ENCODE data around the gene PPP2R2C. TPM values are rescaled to one million over a fixed set of nuclear protein-coding genes. Genes with fewer than 3 reads are reported as not detected.

Gene PPP2R2C
- total RNA-seq, 1 donor from 2014 or later, result 10.8 TPM

GRCh38 chr4:6390356-6390755 is 82.1 kb downstream of the PPP2R2C start:
- no peak for TF ChIP-seq CTCF (conservative IDR thresholded peaks at IDR 0.05)
- DNase-seq (ENCODE audit: extremely low spot score, unreplicated experiment), result no peak
- Mint-ChIP-seq H3K4me1 (ENCODE audit: unreplicated experiment) (peaks cover 4% of the 10 kb centered on the region), H3K27ac (no peak overlapping the region), H3K27me3 (peaks cover 36% of the 10 kb centered on the region), H3K36me3 (no peaks in the 10 kb centered on the region), H3K4me3 (no peak overlapping the region), H3K9me3 (no peaks in the 10 kb centered on the region)

GRCh38 chr4:6389142-6389825 is 83.1 kb downstream of the PPP2R2C start:
- DNase-seq (ENCODE audit: extremely low spot score, unreplicated experiment), result no peak
- Mint-ChIP-seq H3K27me3 (peaks cover 36% of the 10 kb centered on the region), H3K9me3 (no peaks in the 10 kb centered on the region), H3K4me1 (ENCODE audit: unreplicated experiment) (peaks cover 4% of the 10 kb centered on the region), H3K27ac (no peak overlapping the region), H3K36me3 (no peaks in the 10 kb centered on the region), H3K4me3 (no peak overlapping the region)
- no peak for TF ChIP-seq CTCF (conservative IDR thresholded peaks at IDR 0.05)

GRCh38 chr4:6388713-6389112 is 83.7 kb downstream of the PPP2R2C start:
- no peaks in the 10 kb centered on the region for H3K36me3 Mint-ChIP-seq

GRCh38 chr4:6387946-6388345 is 84.5 kb downstream of the PPP2R2C start:
- DNase-seq (ENCODE audit: extremely low spot score, unreplicated experiment), result no peak
- peaks cover 4% of the 10 kb centered on the region for H3K4me1 Mint-ChIP-seq (ENCODE audit: unreplicated experiment)
- no peak overlapping the region for H3K27ac Mint-ChIP-seq
- no peak for TF ChIP-seq CTCF (conservative IDR thresholded peaks at IDR 0.05)
- H3K36me3 Mint-ChIP-seq, result no peaks in the 10 kb centered on the region
- H3K4me3 Mint-ChIP-seq, result no peak overlapping the region
- H3K9me3 Mint-ChIP-seq, result no peaks in the 10 kb centered on the region
- H3K27me3 Mint-ChIP-seq, result peaks cover 38% of the 10 kb centered on the region

More at GRCh38 chr4:6388713-6389112, 83.7 kb downstream of the PPP2R2C start:
- H3K4me1 Mint-ChIP-seq (ENCODE audit: unreplicated experiment), result peaks cover 4% of the 10 kb centered on the region
- no peak overlapping the region for H3K27ac Mint-ChIP-seq
- H3K27me3 Mint-ChIP-seq, result peaks cover 37% of the 10 kb centered on the region
- no peak overlapping the region for H3K4me3 Mint-ChIP-seq
- no peak for TF ChIP-seq CTCF (conservative IDR thresholded peaks at IDR 0.05)
- no peaks in the 10 kb centered on the region for H3K9me3 Mint-ChIP-seq
- DNase-seq (ENCODE audit: extremely low spot score, unreplicated experiment), result no peak

- H3K36me3 Mint-ChIP-seq, result no peaks in the 10 kb centered on the region
- peaks cover 36% of the 10 kb centered on the region for H3K27me3 Mint-ChIP-seq
- no peak for DNase-seq (ENCODE audit: extremely low spot score, unreplicated experiment)
- no peak overlapping the region for H3K4me3 Mint-ChIP-seq
- H3K4me1 Mint-ChIP-seq (ENCODE audit: unreplicated experiment), result no peaks in the 10 kb centered on the region
- no peak for TF ChIP-seq CTCF (conservative IDR thresholded peaks at IDR 0.05)
- H3K27ac Mint-ChIP-seq, result no peak overlapping the region
- no peaks in the 10 kb centered on the region for H3K9me3 Mint-ChIP-seq
Measured at GRCh38 chr4:6386091-6386490, 86.3 kb downstream of the PPP2R2C start.
